Measurements from ENCODE around the gene CUEDC1. TPM values are rescaled to one million over a fixed set of nuclear protein-coding genes. Genes with fewer than 3 reads are reported as not detected.
"Not testable (repeated sequence)": the region's sequence is repeated elsewhere in the genome, so short reads cannot be mapped to it uniquely, and the experiment has no call there.

CUEDC1 gene
- total RNA-seq, 4 donors from 2014 or later = 35.7 to 60.3 (median 45.6) TPM

DNA sequence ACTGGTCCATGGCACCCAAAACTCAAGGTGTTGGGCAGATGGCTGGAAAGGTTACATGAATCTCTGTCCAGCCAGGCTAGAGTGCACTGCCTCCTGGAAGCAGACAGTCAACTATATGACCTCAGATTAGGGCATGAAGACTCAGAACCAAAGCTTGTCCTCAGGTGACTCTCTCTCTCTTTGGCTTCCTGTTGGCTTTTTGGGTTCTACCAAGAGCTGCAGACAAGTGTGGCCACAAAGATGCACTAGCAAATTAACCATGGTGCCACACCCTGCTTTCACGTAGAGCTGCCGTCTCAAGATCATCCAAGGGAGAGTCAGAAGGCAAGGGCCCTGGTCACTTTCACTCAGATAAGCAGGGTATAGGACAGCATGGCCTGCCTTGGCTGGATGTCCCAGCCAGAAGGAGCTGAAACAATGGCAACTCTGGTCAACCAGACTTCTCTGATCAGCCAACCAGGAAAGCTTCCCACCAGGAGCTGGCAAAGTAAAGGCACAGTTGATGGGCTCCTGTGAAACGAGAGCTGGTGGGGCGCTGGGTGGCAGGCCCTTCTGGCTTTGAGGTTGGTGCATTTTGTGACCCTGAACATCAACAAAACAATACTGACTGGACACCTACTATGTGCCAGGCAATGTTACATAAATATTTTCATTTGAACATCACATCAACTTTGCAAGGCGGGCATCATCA, 31.9 kb downstream of the CUEDC1 start:
- Histone ChIP-seq H3K27me3 (no peaks in the 10 kb centered on the region), H3K27ac (peak overlapping the region; percentile 93 to 100 (median 98)), H3K36me3 (no peaks in the 10 kb centered on the region), H3K4me3 (no peak overlapping the region), H3K9me3 (no peaks in the 10 kb centered on the region), H3K4me1 (peaks cover 9 to 100% (median 57%) of the 10 kb centered on the region in 3 donors)
- no peak for TF ChIP-seq EP300 (IDR thresholded peaks at IDR 0.05)
- TF ChIP-seq, protein P1, sequence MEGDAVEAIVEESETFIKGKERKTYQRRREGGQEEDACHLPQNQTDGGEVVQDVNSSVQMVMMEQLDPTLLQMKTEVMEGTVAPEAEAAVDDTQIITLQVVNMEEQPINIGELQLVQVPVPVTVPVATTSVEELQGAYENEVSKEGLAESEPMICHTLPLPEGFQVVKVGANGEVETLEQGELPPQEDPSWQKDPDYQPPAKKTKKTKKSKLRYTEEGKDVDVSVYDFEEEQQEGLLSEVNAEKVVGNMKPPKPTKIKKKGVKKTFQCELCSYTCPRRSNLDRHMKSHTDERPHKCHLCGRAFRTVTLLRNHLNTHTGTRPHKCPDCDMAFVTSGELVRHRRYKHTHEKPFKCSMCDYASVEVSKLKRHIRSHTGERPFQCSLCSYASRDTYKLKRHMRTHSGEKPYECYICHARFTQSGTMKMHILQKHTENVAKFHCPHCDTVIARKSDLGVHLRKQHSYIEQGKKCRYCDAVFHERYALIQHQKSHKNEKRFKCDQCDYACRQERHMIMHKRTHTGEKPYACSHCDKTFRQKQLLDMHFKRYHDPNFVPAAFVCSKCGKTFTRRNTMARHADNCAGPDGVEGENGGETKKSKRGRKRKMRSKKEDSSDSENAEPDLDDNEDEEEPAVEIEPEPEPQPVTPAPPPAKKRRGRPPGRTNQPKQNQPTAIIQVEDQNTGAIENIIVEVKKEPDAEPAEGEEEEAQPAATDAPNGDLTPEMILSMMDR (IDR thresholded peaks at IDR 0.05) = no peak
- TF ChIP-seq POLR2AphosphoS5 (IDR thresholded peaks at IDR 0.05) = no peak
- TF ChIP-seq POLR2A (IDR thresholded peaks at IDR 0.05) = no peak
- no peak for ATAC-seq
- 88 to 92% methylated on average over 1 to 2 of the region's 5 CpGs for WGBS, 2 donors (ENCODE audit: low coverage in 1 of 2)

DNA sequence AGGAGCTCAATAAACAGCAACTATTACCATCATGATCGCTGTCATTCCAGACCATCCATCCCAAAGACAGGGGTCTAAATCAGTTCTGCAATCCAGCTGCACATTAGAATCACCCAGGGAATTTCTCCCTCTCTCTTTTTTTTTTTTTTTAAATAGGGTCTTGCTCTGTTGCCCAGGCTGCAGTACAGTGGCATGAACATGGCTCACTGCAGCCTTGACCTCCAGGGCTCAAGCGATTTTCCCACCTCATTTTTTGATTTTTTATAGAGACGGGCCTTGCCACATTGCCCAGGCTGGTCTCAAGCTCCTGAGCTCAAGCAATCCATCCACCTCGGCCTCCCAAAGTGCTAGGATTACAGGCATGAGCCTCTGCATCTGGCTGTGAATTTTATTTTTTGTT, 32.5 kb downstream of the CUEDC1 start:
- H3K4me3 ChIP-seq, H3K36me3 ChIP-seq, H3K27me3 ChIP-seq, ATAC-seq, H3K9me3 ChIP-seq: not testable (repeated sequence)
- peaks cover 9 to 100% (median 59%) of the 10 kb centered on the region in 3 donors for H3K4me1 ChIP-seq
- peak overlapping the region; percentile 93 to 100 (median 98) for H3K27ac ChIP-seq
- 91 to 100% methylated on average over 4 of the region's 4 CpGs for WGBS, 2 donors (ENCODE audit: low coverage in 1 of 2)

DNA sequence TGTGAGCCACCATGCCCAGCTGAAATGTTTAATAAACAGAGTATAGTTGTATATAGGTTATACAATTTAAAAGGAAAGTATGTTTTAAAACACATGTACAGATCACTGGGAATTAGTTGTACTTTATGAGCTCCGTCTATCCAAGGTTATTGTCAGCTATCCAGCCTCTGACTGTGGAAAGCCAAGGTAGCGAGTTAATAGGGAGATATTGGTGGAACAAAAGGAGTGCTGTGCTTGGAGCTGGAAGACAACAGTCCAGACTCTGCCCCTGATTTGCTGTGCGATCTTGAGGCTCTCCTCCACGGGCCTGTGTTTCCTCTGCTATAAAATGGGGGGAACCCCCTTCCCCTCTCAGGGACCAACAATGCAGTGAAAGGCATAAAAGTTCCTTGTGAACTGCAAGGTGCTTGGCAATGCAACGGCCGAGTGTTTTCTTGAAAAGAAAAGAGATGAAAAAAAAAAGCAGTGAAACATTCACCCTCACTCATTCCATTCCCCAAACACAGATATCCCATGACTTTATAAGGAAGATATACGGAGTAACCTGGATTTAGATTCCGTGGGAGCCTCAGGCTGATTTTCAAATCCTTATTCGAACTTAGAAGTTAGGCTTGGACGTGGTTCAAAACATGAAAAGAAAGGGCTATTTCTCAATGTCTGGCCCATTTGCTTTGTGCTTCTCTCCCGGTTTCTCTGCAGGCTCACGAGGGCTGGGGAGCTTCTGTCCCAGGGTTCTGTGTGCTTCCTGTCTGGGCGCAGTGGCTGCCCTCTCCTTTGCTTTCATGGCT, 34.1 kb downstream of the CUEDC1 start:
- H3K27ac ChIP-seq = peak overlapping the region; percentile 93 to 100 (median 98)
- peak; percentile 76 for ATAC-seq
- H3K4me3 ChIP-seq = no peak overlapping the region
- no peaks in the 10 kb centered on the region for H3K9me3 ChIP-seq
- H3K36me3 ChIP-seq = no peaks in the 10 kb centered on the region
- no peaks in the 10 kb centered on the region for H3K27me3 ChIP-seq
- peak; percentile 71 for TF ChIP-seq POLR2AphosphoS5 (IDR thresholded peaks at IDR 0.05)
- TF ChIP-seq, protein P1 (IDR thresholded peaks at IDR 0.05) = no peak
- H3K4me1 ChIP-seq = peaks cover 7 to 100% (median 60%) of the 10 kb centered on the region in 3 donors
- WGBS, 2 donors (ENCODE audit: low coverage in 1 of 2) = 14 to 17% methylated on average over 10 of the region's 13 CpGs

DNA sequence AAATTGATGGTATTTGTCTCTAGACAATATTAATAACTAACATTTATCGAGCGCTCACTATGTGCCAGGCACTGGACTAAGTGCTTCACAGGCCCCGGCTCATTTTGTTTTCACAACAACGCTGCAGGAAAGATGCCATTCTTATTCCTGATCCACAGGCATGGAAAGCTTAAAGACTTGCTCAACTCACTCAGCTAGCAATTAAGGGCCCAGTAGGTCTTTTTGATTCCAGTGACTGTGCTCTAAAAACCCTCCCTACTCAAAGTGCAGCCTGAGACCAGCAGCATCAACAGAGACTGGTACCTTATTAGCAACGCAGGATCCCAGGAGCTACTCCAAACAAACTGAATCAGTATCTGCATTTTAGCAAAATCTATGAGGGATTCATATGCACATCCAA, 35.3 kb downstream of the CUEDC1 start:
- peaks cover 7 to 100% (median 64%) of the 10 kb centered on the region in 3 donors for H3K4me1 ChIP-seq
- no peak for ATAC-seq
- H3K4me3 ChIP-seq = no peak overlapping the region
- H3K27ac ChIP-seq = peak overlapping the region; percentile 93 to 100 (median 98)
- WGBS, 2 donors (ENCODE audit: low coverage in 1 of 2) = 52% methylated on average over 5 of the region's 5 CpGs; no CpG with 5 or more reads in 1 of the 2 donors
- H3K36me3 ChIP-seq = no peaks in the 10 kb centered on the region
- no peaks in the 10 kb centered on the region for H3K27me3 ChIP-seq
- TF ChIP-seq EP300 (IDR thresholded peaks at IDR 0.05) = no peak
- no peak for TF ChIP-seq POLR2A (IDR thresholded peaks at IDR 0.05)
- TF ChIP-seq, protein P1 (IDR thresholded peaks at IDR 0.05) = no peak
- no peak for TF ChIP-seq POLR2AphosphoS5 (IDR thresholded peaks at IDR 0.05)
- no peaks in the 10 kb centered on the region for H3K9me3 ChIP-seq

DNA sequence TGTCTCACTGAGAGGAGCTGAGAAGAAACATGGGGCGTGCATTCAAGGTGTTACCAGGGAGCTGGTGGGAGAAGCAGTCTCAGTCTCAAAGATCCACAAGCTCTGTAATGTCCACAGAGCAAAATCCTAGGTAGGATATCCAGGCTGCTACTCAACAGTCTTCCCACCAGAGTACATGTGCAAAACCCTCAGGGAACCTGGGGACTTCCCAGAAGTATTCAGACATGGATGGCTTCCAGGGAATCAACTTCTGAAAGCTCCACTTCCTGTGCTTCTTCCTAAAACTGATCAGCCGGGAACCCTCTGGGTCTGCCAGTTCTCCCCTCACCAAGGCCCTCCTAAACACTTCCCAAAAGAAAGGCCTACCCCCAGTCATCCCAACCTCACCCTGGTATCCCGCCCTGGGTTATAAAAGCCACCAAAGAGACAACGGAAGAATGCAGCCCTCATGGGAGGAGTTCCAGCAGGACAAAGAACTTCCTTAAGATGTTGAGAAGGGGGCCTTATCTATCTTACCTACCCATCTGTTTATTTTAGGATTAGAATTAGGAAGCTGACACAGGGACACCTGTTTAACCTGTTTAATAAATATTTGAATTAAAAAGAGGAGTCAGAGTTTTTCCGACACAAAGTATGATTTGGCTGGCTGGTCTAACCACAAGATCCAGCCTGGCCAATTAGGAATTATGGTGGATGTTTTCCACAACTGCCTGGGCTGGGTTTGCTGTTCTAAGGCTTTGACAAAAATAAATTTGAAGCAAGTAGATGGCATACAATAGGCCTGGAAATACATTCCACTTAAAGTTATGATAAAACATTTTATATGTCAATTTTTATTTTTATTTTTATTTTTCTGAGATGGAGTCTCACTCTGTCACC, 37.0 kb downstream of the CUEDC1 start:
- TF ChIP-seq POLR2AphosphoS5 (IDR thresholded peaks at IDR 0.05) (peak; percentile 41), POLR2A (IDR thresholded peaks at IDR 0.05) (no peak), EP300 (IDR thresholded peaks at IDR 0.05) (no peak)
- TF ChIP-seq, protein P1 (IDR thresholded peaks at IDR 0.05) = no peak
- Histone ChIP-seq H3K36me3 (no peaks in the 10 kb centered on the region), H3K27me3 (no peaks in the 10 kb centered on the region), H3K27ac (peak overlapping the region; percentile 93 to 100 (median 98)), H3K9me3 (no peaks in the 10 kb centered on the region), H3K4me3 (no peak overlapping the region), H3K4me1 (peaks cover 9 to 100% (median 80%) of the 10 kb centered on the region in 3 donors)
- ATAC-seq = no peak
- 38 to 45% methylated on average over 3 to 4 of the region's 5 CpGs for WGBS, 2 donors (ENCODE audit: low coverage in 1 of 2)
